ENCODE results near the gene HDAC2. TPM values are rescaled to one million over a fixed set of nuclear protein-coding genes. Genes with fewer than 3 reads are reported as not detected.
"Not testable (repeated sequence)": the region's sequence is repeated elsewhere in the genome, so short reads cannot be mapped to it uniquely, and the experiment has no call there.

Gene HDAC2
- total RNA-seq, 1 experiment from 2014 or later: 66.1 TPM

DNA sequence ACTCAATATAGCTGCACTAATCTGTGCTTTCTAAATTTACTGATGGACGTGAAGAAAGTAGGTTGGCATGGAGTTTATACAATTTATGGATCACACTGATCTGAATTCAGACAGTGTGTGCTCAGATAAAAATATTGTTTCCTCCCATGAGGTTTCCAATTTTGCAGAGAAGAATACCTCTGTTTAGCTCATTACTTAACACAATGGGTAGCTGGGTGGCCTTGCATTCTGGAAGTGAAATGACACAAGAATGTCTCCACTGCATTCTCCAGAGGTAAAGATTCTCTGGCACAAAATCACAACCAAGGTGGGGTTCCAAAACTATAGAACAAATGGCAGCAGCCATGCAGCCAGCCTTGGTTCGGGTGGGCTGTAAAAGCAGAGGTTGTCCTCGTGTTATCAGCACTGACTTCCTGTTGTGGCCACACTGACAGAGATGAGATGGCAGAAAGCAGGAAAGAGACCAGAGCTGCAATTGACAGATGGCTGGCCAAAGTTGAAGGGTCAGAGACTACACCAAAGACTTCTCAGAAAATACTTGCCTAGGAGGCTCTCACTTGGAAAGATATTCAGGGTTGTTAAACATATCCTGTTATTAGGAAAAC, 50.2 kb downstream of the HDAC2 start:
- Histone ChIP-seq H3K4me1 (ENCODE audit: insufficient read depth, low read length) (no peaks in the 10 kb centered on the region), H4K20me1 (ENCODE audit: low read length) (no peaks in the 10 kb centered on the region), H3K4me3 (ENCODE audit: low read length) (no peak overlapping the region), H3K27me3 (ENCODE audit: low read length) (no peaks in the 10 kb centered on the region), H3K9ac (ENCODE audit: low read length) (no peak overlapping the region), H3K27ac (ENCODE audit: low read length) (no peak overlapping the region), H3K79me2 (ENCODE audit: low read length) (no peaks in the 10 kb centered on the region), H3K4me2 (ENCODE audit: low read length) (no peak overlapping the region), H3F3A (ENCODE audit: low read length, unreplicated experiment) (no peaks in the 10 kb centered on the region), H3K9me3 (ENCODE audit: low read length) (no peaks in the 10 kb centered on the region), H3K36me3 (ENCODE audit: low read depth, low read length) (no peaks in the 10 kb centered on the region), H2AFZ (ENCODE audit: low read length) (no peak overlapping the region), H3K9me2 (replicated peaks; ENCODE audit: low read length) (no peaks in the 10 kb centered on the region)
- intact Hi-C loops (cut with micrococcal nuclease): no loop called here
- TF ChIP-seq EZH2phosphoT487 (IDR thresholded peaks at IDR 0.05; ENCODE audit: borderline replicate concordance, low read length) (no peak), CTCF (conservative IDR thresholded peaks at IDR 0.05; ENCODE audit: low read depth, low read length) (no peak)
- DNase-seq (no peak), ATAC-seq (no peak)
- no TSS peak for BruUV-seq (replicated peaks)
- CTCF ChIA-PET: interaction anchor here (0.6 kb wide), 1 partner anchor 12 kb away, joined by 5 read pairs; no protein-coding TSS in a partner anchor
- POLR2A ChIA-PET (ENCODE audit: unreplicated experiment): no interaction called here

DNA sequence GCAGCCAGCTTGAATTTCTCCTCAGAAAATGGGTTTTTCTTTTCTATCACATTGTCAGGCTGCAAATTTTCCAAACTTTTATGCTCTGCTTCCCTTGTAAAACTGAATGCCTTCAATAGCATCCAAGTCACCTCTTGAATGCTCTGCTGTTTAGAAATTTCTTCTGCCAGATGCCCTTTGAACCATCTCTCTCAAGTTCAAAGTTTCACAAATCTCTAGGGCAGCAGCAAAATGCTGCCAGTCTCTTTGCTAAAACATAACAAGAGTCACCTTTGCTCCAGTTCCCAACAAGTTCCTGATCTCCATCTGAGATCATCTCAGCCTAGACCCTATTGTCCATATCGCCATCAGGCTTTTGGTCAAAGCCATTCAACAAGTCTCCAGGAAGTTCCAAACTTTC, 60.7 kb downstream of the HDAC2 start:
- intact Hi-C loops (cut with micrococcal nuclease); H3K4me2 ChIP-seq (ENCODE audit: low read length); H3K36me3 ChIP-seq (ENCODE audit: low read depth, low read length); H3K9me2 ChIP-seq (replicated peaks; ENCODE audit: low read length); DNase-seq; H2AFZ ChIP-seq (ENCODE audit: low read length); CTCF ChIA-PET; H3K4me3 ChIP-seq (ENCODE audit: low read length); H4K20me1 ChIP-seq (ENCODE audit: low read length); H3K9me3 ChIP-seq (ENCODE audit: low read length); H3F3A ChIP-seq (ENCODE audit: low read length, unreplicated experiment); H3K79me2 ChIP-seq (ENCODE audit: low read length); H3K4me1 ChIP-seq (ENCODE audit: insufficient read depth, low read length); H3K27ac ChIP-seq (ENCODE audit: low read length); BruUV-seq (replicated peaks); H3K27me3 ChIP-seq (ENCODE audit: low read length); POLR2A ChIA-PET (ENCODE audit: unreplicated experiment); H3K9ac ChIP-seq (ENCODE audit: low read length); ATAC-seq: not testable (repeated sequence)

DNA sequence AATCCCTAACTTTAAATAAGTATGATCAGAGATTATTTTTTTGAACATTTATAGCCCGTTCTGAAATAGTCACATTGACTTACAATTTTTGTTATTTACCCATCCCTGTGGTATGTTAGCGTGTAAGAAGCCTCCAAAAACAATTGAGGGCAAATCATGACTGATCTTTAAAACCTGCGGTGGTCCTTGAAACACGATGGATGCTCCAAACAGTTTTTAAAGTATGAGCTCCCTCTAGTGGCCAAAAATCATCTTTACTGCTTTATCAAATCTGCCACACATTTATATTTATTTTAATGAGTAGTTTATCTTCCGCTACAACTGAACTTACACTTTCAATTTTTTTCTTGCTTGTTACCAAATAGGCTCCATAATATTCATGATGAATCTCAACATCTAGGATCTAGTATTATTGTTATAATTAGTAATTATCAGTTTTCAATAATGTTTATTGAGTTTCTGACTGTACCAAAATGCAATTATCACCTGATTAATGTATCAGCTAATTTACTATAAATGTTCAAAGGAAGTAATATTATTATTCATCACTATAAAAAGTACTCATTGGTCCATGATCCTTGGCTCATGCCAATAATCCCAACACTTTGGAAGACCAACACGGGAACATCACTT, 61.6 kb downstream of the HDAC2 start:
- Histone ChIP-seq H3K27me3 (ENCODE audit: low read length) (no peaks in the 10 kb centered on the region), H3K4me2 (ENCODE audit: low read length) (peak overlapping the region; percentile 38; the same call in 1 of the 2 replicates), H3K4me3 (ENCODE audit: low read length) (no peak overlapping the region), H2AFZ (ENCODE audit: low read length) (no peak overlapping the region), H3K27ac (ENCODE audit: low read length) (no peak overlapping the region), H3K9ac (ENCODE audit: low read length) (no peak overlapping the region), H3K79me2 (ENCODE audit: low read length) (no peaks in the 10 kb centered on the region), H3F3A (ENCODE audit: low read length, unreplicated experiment) (no peaks in the 10 kb centered on the region), H3K4me1 (ENCODE audit: insufficient read depth, low read length) (no peaks in the 10 kb centered on the region), H4K20me1 (ENCODE audit: low read length) (no peaks in the 10 kb centered on the region), H3K36me3 (ENCODE audit: low read depth, low read length) (no peaks in the 10 kb centered on the region), H3K9me3 (ENCODE audit: low read length) (no peaks in the 10 kb centered on the region), H3K9me2 (replicated peaks; ENCODE audit: low read length) (no peaks in the 10 kb centered on the region)
- TF ChIP-seq CTCF (conservative IDR thresholded peaks at IDR 0.05; ENCODE audit: low read depth, low read length) (peak; percentile 76), EZH2phosphoT487 (IDR thresholded peaks at IDR 0.05; ENCODE audit: borderline replicate concordance, low read length) (no peak)
- POLR2A ChIA-PET (ENCODE audit: unreplicated experiment): no interaction called here
- intact Hi-C loops (cut with micrococcal nuclease): loop anchor here (1.0 kb wide), 2 partner anchors 1129 to 1572 kb away; no protein-coding TSS in a partner anchor
- ATAC-seq: 0 out of 2 replicates have a peak, but pooled peaks have one; percentile 22
- CTCF ChIA-PET: interaction anchor here (0.6 to 0.9 kb wide), 2 partner anchors 30 to 91 kb away, joined by 3 read pairs; no protein-coding TSS in a partner anchor
- DNase-seq: peak; percentile 75
- BruUV-seq (replicated peaks): no TSS peak

Data from PC-3 (cell line).